CD14-positive monocyte (primary cell): Measurements from ENCODE around the gene HDAC4. TPM values are rescaled to one million over a fixed set of nuclear protein-coding genes. Genes with fewer than 3 reads are reported as not detected.

Source experiments
- DNase-seq, 3 donors: peaks; one replicate each; pipeline ENCODE4 v3.0.0-alpha.2; 2011 to 2022
- H2AFZ ChIP-seq: 2 replicates; pipeline ENCODE4 v1.6.0; 2012; ENCODE audit warnings: mild to moderate bottlenecking, low read depth, low read length, inconsistent platforms; ENCODE audit not compliant: insufficient read depth, poor library complexity, severe bottlenecking
- H3K27ac ChIP-seq, 2 donors: 1 replicate in 1 of 2; 2 replicates in 1 of 2; pipeline ENCODE4 v1.5.1; 2012 to 2013; ENCODE audit warnings: low read length in 2 of 2, control low read depth in 1 of 2, inconsistent platforms in 1 of 2, low read depth in 1 of 2, mild to moderate bottlenecking in 1 of 2
- H3K27me3 ChIP-seq, 2 donors: one replicate each; pipeline versions ENCODE4 v1.6.0 to v1.6.1; 2011 to 2013; ENCODE audit warnings: low read length in 2 of 2; ENCODE audit not compliant: control insufficient read depth in 2 of 2, insufficient read depth in 2 of 2
- H3K36me3 ChIP-seq, 2 donors: replicated peaks in 1 of 2; 1 replicate in 1 of 2; 2 replicates in 1 of 2; pipeline versions ENCODE4 v1.5.1 to v1.6.1; 2012 to 2013; ENCODE audit warnings: low read length in 2 of 2, control low read depth in 1 of 2, inconsistent platforms in 1 of 2, mild to moderate bottlenecking in 1 of 2; ENCODE audit not compliant: insufficient read depth in 2 of 2, control insufficient read depth in 1 of 2
- H3K4me1 ChIP-seq, 2 donors: 1 replicate in 1 of 2; 2 replicates in 1 of 2; pipeline versions ENCODE4 v1.5.1 to v1.6.1; 2012 to 2013; ENCODE audit warnings: low read length in 2 of 2, control low read depth in 1 of 2, inconsistent platforms in 1 of 2, mild to moderate bottlenecking in 1 of 2, moderate library complexity in 1 of 2; ENCODE audit not compliant: insufficient read depth in 2 of 2, control insufficient read depth in 1 of 2
- H3K4me2 ChIP-seq: replicated peaks from 2 replicates; pipeline ENCODE3; 2012; ENCODE audit warnings: low read length, moderate library complexity, mild to moderate bottlenecking; ENCODE audit not compliant: poor library complexity, severe bottlenecking; ENCODE audit errors: extremely low read depth
- H3K4me3 ChIP-seq, 3 experiments: fragments of 200-600 bp in 1 of 3; sonication (generic) in 1 of 3; replicated peaks in 1 of 3; 1 replicate in 2 of 3; 2 replicates in 1 of 3; pipeline ENCODE4 v1.5.1; 2011 to 2013; ENCODE audit warnings: low read length in 3 of 3, mild to moderate bottlenecking in 3 of 3, control low read depth in 2 of 3, low read depth in 2 of 3, inconsistent platforms in 1 of 3, moderate library complexity in 1 of 3
- H3K79me2 ChIP-seq: 2 replicates; pipeline ENCODE4 v1.6.0; 2012; ENCODE audit warnings: mild to moderate bottlenecking, control low read depth, inconsistent platforms, low read length, moderate library complexity; ENCODE audit not compliant: insufficient read depth
- H3K9ac ChIP-seq: 2 replicates; pipeline ENCODE4 v1.6.0; 2017; ENCODE audit warnings: low read length, mild to moderate bottlenecking; ENCODE audit not compliant: insufficient read depth, poor library complexity, severe bottlenecking
- H3K9me3 ChIP-seq, 2 donors: replicated peaks in 1 of 2; 1 replicate in 1 of 2; 2 replicates in 1 of 2; pipeline versions ENCODE4 v1.5.1 to v1.6.1; 2012 to 2013; ENCODE audit warnings: low read length in 2 of 2, control low read depth in 1 of 2; ENCODE audit not compliant: control insufficient read depth in 1 of 2, insufficient read depth in 1 of 2
- H4K20me1 ChIP-seq: 2 replicates; pipeline ENCODE4 v1.6.0; 2012; ENCODE audit warnings: mild to moderate bottlenecking, low read length, control low read depth, moderate library complexity; ENCODE audit not compliant: insufficient read depth
- H3K27ac Mint-ChIP-seq, 7 donors: one replicate each; pipeline ENCODE4 v1.8.0; 2020; ENCODE audit warnings: mild to moderate bottlenecking in 7 of 7, mixed read lengths in 7 of 7, moderate library complexity in 6 of 7, inconsistent platforms in 2 of 7
- H3K27me3 Mint-ChIP-seq, 3 donors: one replicate each; pipeline ENCODE4 v1.8.0; 2021 to 2022; ENCODE audit warnings: low read depth in 3 of 3, mild to moderate bottlenecking in 3 of 3, mixed read lengths in 3 of 3, moderate library complexity in 3 of 3, inconsistent platforms in 1 of 3
- H3K36me3 Mint-ChIP-seq, 2 donors: one replicate each; pipeline ENCODE4 v1.8.0; 2020; ENCODE audit warnings: mixed read lengths in 2 of 2, inconsistent platforms in 1 of 2, mild to moderate bottlenecking in 1 of 2
- H3K4me1 Mint-ChIP-seq: one replicate; pipeline ENCODE4 v1.8.0; 2020; ENCODE audit warnings: mild to moderate bottlenecking, mixed read lengths
- H3K4me3 Mint-ChIP-seq, 2 donors: one replicate each; pipeline ENCODE4 v1.8.0; 2020; ENCODE audit warnings: mild to moderate bottlenecking in 2 of 2, mixed read lengths in 2 of 2, moderate library complexity in 1 of 2
- H3K9me3 Mint-ChIP-seq, 7 donors: one replicate each; pipeline ENCODE4 v1.8.0; 2020 to 2022; ENCODE audit warnings: mixed read lengths in 7 of 7, mild to moderate bottlenecking in 6 of 7, moderate library complexity in 6 of 7, inconsistent platforms in 2 of 7
- whole genome bisulfite sequencing: methylation state at CpG from one replicate; pipeline ENCODE4 v1.1.5; 2013; ENCODE audit warnings: missing lambda C conversion rate; ENCODE audit not compliant: insufficient coverage; 5-methylcytosine and 5-hydroxymethylcytosine counted together
- intact Hi-C, 2 donors: fragments of 100-400 bp; cut with micrococcal nuclease; formaldehyde crosslinking; loops; one replicate each; pipeline versions ENCODE4 v1.15.0 to v1.15.1; 2023
- polyA plus RNA-seq, 3 donors: library from polyadenylated mRNA; depleted of rRNA in 1 of 3; unstranded in 2 of 3; stranded (reverse) in 1 of 3; fragments of 300-500 nt in 2 of 3; fragments of >200 nt in 1 of 3; fragmentation: Illumina TruSeq in 2 of 3; gene quantifications; 1 replicate in 2 of 3; 2 replicates in 1 of 3; pipeline ENCODE4 v1.2.3, GENCODE V29; 2012 to 2021
- TF ChIP-seq, protein P1 (sequence below): fragments of 200-600 bp; IDR thresholded peaks from one replicate; pipeline ENCODE4 v1.8.0; 2022; ENCODE audit warnings: antibody characterized with exemption, mild to moderate bottlenecking

HDAC4 gene
- polyA plus RNA-seq, 3 donors: 3.3 to 23.0 (median 4.5) TPM

DNA sequence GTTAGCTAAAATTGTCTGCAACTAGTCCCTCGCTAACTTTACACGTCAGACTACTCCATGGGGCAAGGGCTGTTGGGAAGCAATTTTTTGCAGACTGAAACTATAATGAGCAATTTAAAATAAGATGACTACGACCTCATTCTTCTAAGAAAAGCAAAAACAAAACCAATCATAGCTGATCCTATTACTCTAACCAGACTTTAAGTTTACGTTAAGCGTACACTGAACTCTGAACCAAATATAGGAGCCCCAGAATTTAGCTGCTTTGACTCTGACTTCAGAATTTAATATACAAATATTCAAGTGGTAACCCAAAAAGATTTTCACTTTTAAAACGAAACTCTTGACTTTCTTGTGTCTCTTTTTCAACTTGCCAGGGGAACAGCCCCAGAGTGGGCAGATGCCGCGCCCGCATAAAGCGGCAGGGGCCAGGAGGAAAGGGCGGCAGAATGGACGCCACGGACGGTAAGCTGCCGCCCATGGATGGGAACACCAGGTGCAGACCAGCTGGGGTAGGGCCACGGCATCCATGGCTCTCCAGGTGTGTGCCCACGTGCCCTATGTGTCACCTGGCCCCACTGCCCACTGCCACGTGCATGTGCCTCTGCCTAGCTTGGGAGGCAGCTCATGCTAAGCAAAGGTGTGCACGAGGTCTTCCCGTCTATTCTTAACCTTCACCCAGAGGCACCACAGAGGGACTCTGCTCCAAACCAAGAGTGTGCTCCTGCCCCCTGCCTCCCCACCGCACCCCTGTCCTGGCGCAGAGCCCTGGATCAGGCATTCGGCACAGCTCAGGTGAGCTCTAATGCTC is 217.6 kb downstream of the HDAC4 start:
- peaks cover 0 to 9% of the 10 kb centered on the region in 2 donors for H3K9me3 ChIP-seq
- TF ChIP-seq, protein P1, sequence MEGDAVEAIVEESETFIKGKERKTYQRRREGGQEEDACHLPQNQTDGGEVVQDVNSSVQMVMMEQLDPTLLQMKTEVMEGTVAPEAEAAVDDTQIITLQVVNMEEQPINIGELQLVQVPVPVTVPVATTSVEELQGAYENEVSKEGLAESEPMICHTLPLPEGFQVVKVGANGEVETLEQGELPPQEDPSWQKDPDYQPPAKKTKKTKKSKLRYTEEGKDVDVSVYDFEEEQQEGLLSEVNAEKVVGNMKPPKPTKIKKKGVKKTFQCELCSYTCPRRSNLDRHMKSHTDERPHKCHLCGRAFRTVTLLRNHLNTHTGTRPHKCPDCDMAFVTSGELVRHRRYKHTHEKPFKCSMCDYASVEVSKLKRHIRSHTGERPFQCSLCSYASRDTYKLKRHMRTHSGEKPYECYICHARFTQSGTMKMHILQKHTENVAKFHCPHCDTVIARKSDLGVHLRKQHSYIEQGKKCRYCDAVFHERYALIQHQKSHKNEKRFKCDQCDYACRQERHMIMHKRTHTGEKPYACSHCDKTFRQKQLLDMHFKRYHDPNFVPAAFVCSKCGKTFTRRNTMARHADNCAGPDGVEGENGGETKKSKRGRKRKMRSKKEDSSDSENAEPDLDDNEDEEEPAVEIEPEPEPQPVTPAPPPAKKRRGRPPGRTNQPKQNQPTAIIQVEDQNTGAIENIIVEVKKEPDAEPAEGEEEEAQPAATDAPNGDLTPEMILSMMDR: no peak
- intact Hi-C loops: no loop called here
- peak overlapping the region in 3 of 7 donors; percentile 32 to 63 (median 55) for H3K27ac Mint-ChIP-seq
- 95% methylated on average over 19 of the region's 23 CpGs for WGBS
- H3K4me1 ChIP-seq: no peaks in the 10 kb centered on the region
- H2AFZ ChIP-seq: no peak overlapping the region
- H3K9me3 Mint-ChIP-seq: peaks cover 0 to 24% (median 10%) of the 10 kb centered on the region in 7 donors
- peaks cover 82 to 96% of the 10 kb centered on the region in 2 donors for H3K36me3 Mint-ChIP-seq
- H3K4me2 ChIP-seq: no peak overlapping the region
- no peak for DNase-seq
- H3K36me3 ChIP-seq: peaks cover 91 to 99% of the 10 kb centered on the region in 2 donors
- H4K20me1 ChIP-seq: peaks cover 61% of the 10 kb centered on the region
- no peaks in the 10 kb centered on the region for H3K27me3 ChIP-seq
- H3K79me2 ChIP-seq: peaks cover 86% of the 10 kb centered on the region
- H3K9ac ChIP-seq: no peak overlapping the region
- no peak overlapping the region for H3K4me3 ChIP-seq
- H3K4me1 Mint-ChIP-seq: no peaks in the 10 kb centered on the region
- H3K4me3 Mint-ChIP-seq: no peak overlapping the region
- no peaks in the 10 kb centered on the region for H3K27me3 Mint-ChIP-seq
- H3K27ac ChIP-seq: peak overlapping the region in 1 of 2 donors; percentile 44

GRCh38 chr2:239181903-239182581 is 218.8 kb downstream of the HDAC4 start:
- peaks cover 5 to 32% (median 16%) of the 10 kb centered on the region in 7 donors for H3K9me3 Mint-ChIP-seq
- Histone ChIP-seq H3K4me2 (no peak overlapping the region), H3K4me3 (no peak overlapping the region), H3K9ac (no peak overlapping the region), H3K27me3 (no peaks in the 10 kb centered on the region), H2AFZ (no peak overlapping the region), H3K36me3 (peaks cover 91 to 99% of the 10 kb centered on the region in 2 donors), H3K4me1 (no peaks in the 10 kb centered on the region), H3K9me3 (peaks cover 0 to 19% of the 10 kb centered on the region in 2 donors), H3K79me2 (peaks cover 79% of the 10 kb centered on the region), H4K20me1 (peaks cover 50% of the 10 kb centered on the region), H3K27ac (peak overlapping the region in 1 of 2 donors; percentile 28)
- peaks cover 85 to 96% of the 10 kb centered on the region in 2 donors for H3K36me3 Mint-ChIP-seq
- no peaks in the 10 kb centered on the region for H3K27me3 Mint-ChIP-seq
- no peaks in the 10 kb centered on the region for H3K4me1 Mint-ChIP-seq
- H3K27ac Mint-ChIP-seq: peak overlapping the region in 3 of 7 donors; percentile 10 to 68 (median 46)
- no peak for DNase-seq
- H3K4me3 Mint-ChIP-seq: no peak overlapping the region
- intact Hi-C loops: no loop called here
- TF ChIP-seq, protein P1: no peak
- 97% methylated on average over 14 of the region's 15 CpGs for WGBS
